H1 (cell line): Measurements from ENCODE around the gene IDUA. TPM values are rescaled to one million over a fixed set of nuclear protein-coding genes. Genes with fewer than 3 reads are reported as not detected.

Experiments
- CBX8 ChIP-seq: fragments of 300-800, 300-1000 bp; sonication (generic); IDR thresholded peaks from 2 replicates; pipeline ENCODE4 v1.7.1; 2016; ENCODE audit warnings: low read depth, low read length, borderline replicate concordance
- CTBP2 ChIP-seq: IDR thresholded peaks from 2 replicates; pipeline ENCODE4 v1.7.0; 2011; ENCODE audit warnings: borderline replicate concordance, mild to moderate bottlenecking, moderate library complexity, mixed read lengths, low read length; ENCODE audit not compliant: insufficient read depth, insufficient read length
- EZH2 ChIP-seq: fragments of 200-600 bp; sonication (generic); IDR thresholded peaks from 2 replicates; pipeline ENCODE4 v1.7.1; 2012; ENCODE audit warnings: low read depth, mild to moderate bottlenecking, moderate library complexity, low read length, inconsistent platforms; ENCODE audit not compliant: severe bottlenecking
- HDAC6 ChIP-seq: IDR thresholded peaks from one replicate; pipeline ENCODE4 v1.7.1; 2012; ENCODE audit warnings: low read depth, mild to moderate bottlenecking, inconsistent platforms, low read length, moderate library complexity
- PHF8 ChIP-seq: fragments of 200-600 bp; sonication (generic); conservative IDR thresholded peaks from 2 replicates; pipeline ENCODE4 v1.7.1; 2012; ENCODE audit warnings: low read depth, mild to moderate bottlenecking, inconsistent platforms, low read length, moderate library complexity
- POU5F1 ChIP-seq: IDR thresholded peaks from 2 replicates; pipeline ENCODE4 v1.6.1; 2011; ENCODE audit warnings: low read depth, mild to moderate bottlenecking, low read length, moderate library complexity
- polyA plus RNA-seq, 7 experiments: library from polyadenylated mRNA; depleted of rRNA in 3 of 7; stranded (reverse) in 5 of 7; unstranded in 2 of 7; fragments of >200 nt in 5 of 7; fragments of 200-250 nt in 2 of 7; gene quantifications; 1 replicate in 5 of 7; 2 replicates in 1 of 7; 4 replicates in 1 of 7; pipeline versions ENCODE4 v1.2.1 to v1.2.3, GENCODE V29; 2011 to 2013; ENCODE audit warnings: missing spikeins in 2 of 7, mixed read lengths in 2 of 7
- total RNA-seq: library from RNA; stranded (reverse); fragmentation: NEBNext Ultra II Directional; extraction: Animal tissue kit (Norgen Biotek cat#: 25700); gene quantifications from 2 replicates; pipeline ENCODE4 v1.2.1, GENCODE V29; 2021

The IDUA gene
- total and polyA plus RNA-seq, 2 of the 8 experiments (the other 6 are each of a cell fraction or from before 2014, with no cell fraction given) = 2.8 to 4.8 TPM

DNA sequence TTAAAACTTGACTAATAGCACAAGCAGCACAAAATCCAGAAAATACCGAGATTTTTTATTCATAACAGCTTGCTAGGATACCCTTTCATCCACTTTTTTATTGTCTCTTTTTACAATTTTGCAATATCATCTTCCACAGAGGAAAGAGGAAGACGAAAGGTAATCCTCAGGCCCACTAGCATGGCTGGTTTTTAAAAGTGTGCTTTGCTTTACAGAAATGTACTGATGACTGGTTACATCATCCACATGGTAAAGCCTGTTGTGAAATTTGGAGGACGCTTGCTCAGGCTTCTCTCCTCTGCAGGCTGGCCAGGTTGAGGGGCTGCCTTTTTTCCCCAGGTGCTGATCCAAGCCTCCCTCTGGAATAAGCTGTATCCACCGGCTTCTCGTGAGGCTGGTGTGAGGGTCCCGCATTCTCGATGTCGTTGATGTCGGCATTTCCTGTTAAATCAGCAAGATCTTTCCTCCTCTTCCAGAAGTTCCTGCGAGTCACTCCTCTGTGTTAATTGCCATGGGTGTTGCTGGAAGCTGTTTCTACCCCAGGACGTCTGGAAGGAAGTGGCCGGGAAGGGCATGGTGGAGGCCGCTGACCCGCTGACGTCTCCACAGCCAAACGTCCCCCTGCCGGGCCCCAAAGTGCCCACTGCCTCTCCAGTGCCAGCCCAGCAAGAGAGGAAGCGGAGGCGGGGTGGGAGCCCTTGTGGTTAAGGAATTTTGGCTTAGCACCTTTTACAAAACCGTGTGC is 7.7 kb upstream of the IDUA start (continued):
- TF ChIP-seq EZH2 = no peak
- no peak for TF ChIP-seq CBX8
- TF ChIP-seq POU5F1 = no peak
- TF ChIP-seq HDAC6 = no peak
- TF ChIP-seq CTBP2 = no peak
- TF ChIP-seq PHF8 = no peak
